ENCODE results near the gene EPHA7. TPM values are rescaled to one million over a fixed set of nuclear protein-coding genes. Genes with fewer than 3 reads are reported as not detected.

Gene EPHA7
- total and polyA plus RNA-seq, 2 of the 13 experiments (the other 11 are each of a cell fraction or from before 2014, with no cell fraction given) = not detected

- no peaks in the 10 kb centered on the region for H3K36me3 ChIP-seq (replicated peaks in 1 of 2; ENCODE audit: control insufficient read depth in 1 of 2, insufficient read depth in 2 of 2, low read length in 2 of 2)
- no peak overlapping the region for H3K4me3 ChIP-seq (replicated peaks in 1 of 3; ENCODE audit: insufficient read depth in 1 of 3, low read depth in 2 of 3, low read length in 3 of 3)
- H4K20me1 ChIP-seq (ENCODE audit: insufficient read depth, low read length) = no peaks in the 10 kb centered on the region
- DNase-seq (ENCODE audit: low spot score) = no peak
- no peaks in the 10 kb centered on the region for H3K79me2 ChIP-seq (ENCODE audit: insufficient read depth, low read length)
- H2AFZ ChIP-seq (ENCODE audit: low read length) = no peak overlapping the region
- intact Hi-C loops (cut with micrococcal nuclease; ENCODE audit: unreplicated experiment) (no loop called here), in situ Hi-C loops (cut with HindIII; ENCODE audit: extremely low pct_ligation_motif_present, low pct_unique_long_range_greater_than_20kb) (no loop called here)
- no peak for ATAC-seq
- H3K9me3 ChIP-seq (ENCODE audit: low read length) = no peaks in the 10 kb centered on the region
- no peaks in the 10 kb centered on the region for H3K4me1 ChIP-seq (ENCODE audit: insufficient read depth, low read length)
- FAIRE-seq = no peak
- CTCF ChIA-PET (ENCODE audit: low intra/inter-chr PET ratio, low total read pairs) = no interaction called here
- POLR2A ChIA-PET = no interaction called here
- no TSS peak for BruUV-seq (replicated peaks)
- no peak overlapping the region for H3K27ac ChIP-seq (ENCODE audit: extremely low read length, insufficient read depth, low read length)
- H3K9ac ChIP-seq (ENCODE audit: insufficient read depth, low read depth, low read length) = no peak overlapping the region
- H3K4me2 ChIP-seq (ENCODE audit: low read depth, low read length) = no peak overlapping the region
- under 1% methylated on average over 5 of the region's 5 CpGs for WGBS (ENCODE audit: low lambda C conversion rate)
- no peaks in the 10 kb centered on the region for H3K27me3 ChIP-seq (ENCODE audit: control insufficient read depth in 1 of 2, insufficient read depth in 2 of 2, low read length in 2 of 2)
- TF ChIP-seq, protein P1, sequence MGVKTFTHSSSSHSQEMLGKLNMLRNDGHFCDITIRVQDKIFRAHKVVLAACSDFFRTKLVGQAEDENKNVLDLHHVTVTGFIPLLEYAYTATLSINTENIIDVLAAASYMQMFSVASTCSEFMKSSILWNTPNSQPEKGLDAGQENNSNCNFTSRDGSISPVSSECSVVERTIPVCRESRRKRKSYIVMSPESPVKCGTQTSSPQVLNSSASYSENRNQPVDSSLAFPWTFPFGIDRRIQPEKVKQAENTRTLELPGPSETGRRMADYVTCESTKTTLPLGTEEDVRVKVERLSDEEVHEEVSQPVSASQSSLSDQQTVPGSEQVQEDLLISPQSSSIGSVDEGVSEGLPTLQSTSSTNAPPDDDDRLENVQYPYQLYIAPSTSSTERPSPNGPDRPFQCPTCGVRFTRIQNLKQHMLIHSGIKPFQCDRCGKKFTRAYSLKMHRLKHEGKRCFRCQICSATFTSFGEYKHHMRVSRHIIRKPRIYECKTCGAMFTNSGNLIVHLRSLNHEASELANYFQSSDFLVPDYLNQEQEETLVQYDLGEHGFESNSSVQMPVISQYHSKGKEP (CRISPR knock-in tag; IDR thresholded peaks at IDR 0.05) = no peak
- TF ChIP-seq ARNT (IDR thresholded peaks at IDR 0.05) (no peak), ZNF800 (CRISPR knock-in tag; IDR thresholded peaks at IDR 0.05) (no peak), ZBTB21 (CRISPR knock-in tag; IDR thresholded peaks at IDR 0.05) (no peak), ZNF256 (CRISPR knock-in tag; conservative IDR thresholded peaks at IDR 0.05) (no peak), KLF6 (CRISPR knock-in tag; IDR thresholded peaks at IDR 0.05) (no peak), IKZF5 (CRISPR knock-in tag; IDR thresholded peaks at IDR 0.05) (no peak), FLYWCH1 (CRISPR knock-in tag; IDR thresholded peaks at IDR 0.05) (no peak), ZNF616 (CRISPR knock-in tag; IDR thresholded peaks at IDR 0.05; ENCODE audit: low read depth) (no peak), ZBTB8A (CRISPR knock-in tag; IDR thresholded peaks at IDR 0.05; ENCODE audit: borderline replicate concordance, low read depth) (no peak), ZC3H4 (CRISPR knock-in tag; IDR thresholded peaks at IDR 0.05; ENCODE audit: borderline replicate concordance) (no peak), ZNF777 (CRISPR knock-in tag; IDR thresholded peaks at IDR 0.05) (no peak), ZNF503 (CRISPR knock-in tag; IDR thresholded peaks at IDR 0.05) (no peak), SP1 (IDR thresholded peaks at IDR 0.05) (no peak), SP1 (CRISPR knock-in tag; IDR thresholded peaks at IDR 0.05) (no peak), ZNF512 (CRISPR knock-in tag; IDR thresholded peaks at IDR 0.05) (no peak), ZNF510 (CRISPR knock-in tag; IDR thresholded peaks at IDR 0.05; ENCODE audit: low read depth) (no peak)
Measured at GRCh38 chr6:93307505-93308409, 111.6 kb downstream of the EPHA7 start.
